HepG2 (cell line): ENCODE data around the gene VASN. TPM values are rescaled to one million over a fixed set of nuclear protein-coding genes. Genes with fewer than 3 reads are reported as not detected.

Experiments
- JUN ChIP-seq: sonication (generic); formaldehyde crosslinking; IDR thresholded peaks from 2 replicates; pipeline ENCODE4 v1.4.0; 2020; ENCODE audit warnings: mild to moderate bottlenecking, missing genetic modification reagents
- NFIB ChIP-seq: sonication (generic); formaldehyde crosslinking; IDR thresholded peaks from 2 replicates; pipeline ENCODE4 v1.9.0; 2021; ENCODE audit warnings: missing genetic modification reagents, mild to moderate bottlenecking, borderline replicate concordance
- NKX3-1 ChIP-seq: sonication (generic); formaldehyde crosslinking; IDR thresholded peaks from 2 replicates; pipeline ENCODE4 v1.5.0; 2020; ENCODE audit warnings: missing genetic modification reagents
- PHF21A ChIP-seq: sonication (generic); formaldehyde crosslinking; IDR thresholded peaks from 2 replicates; pipeline ENCODE4 v1.5.0; 2020; ENCODE audit warnings: mild to moderate bottlenecking, missing genetic modification reagents
- PHF5A ChIP-seq: IDR thresholded peaks from one replicate; pipeline ENCODE4 v1.6.1; 2018; ENCODE audit warnings: low read depth, missing genetic modification reagents; ENCODE audit not compliant: unreplicated experiment
- RARA ChIP-seq: IDR thresholded peaks from 2 replicates; pipeline ENCODE4 v1.6.1; 2016; ENCODE audit warnings: missing genetic modification reagents, missing compliant biosample characterization
- SALL2 ChIP-seq: sonication (generic); formaldehyde crosslinking; IDR thresholded peaks from 2 replicates; pipeline ENCODE4 v1.8.1; 2023; ENCODE audit warnings: mild to moderate bottlenecking, missing genetic modification reagents, inconsistent platforms
- YEATS4 ChIP-seq: sonication (generic); formaldehyde crosslinking; IDR thresholded peaks from 2 replicates; pipeline ENCODE4 v1.4.0; 2020; ENCODE audit warnings: missing genetic modification reagents, borderline replicate concordance
- ZNF160 ChIP-seq: sonication (generic); formaldehyde crosslinking; IDR thresholded peaks from 2 replicates; pipeline ENCODE4 v1.8.0; 2022; ENCODE audit warnings: mild to moderate bottlenecking, inconsistent platforms, missing genetic modification reagents
- ZNF232 ChIP-seq: sonication (generic); formaldehyde crosslinking; IDR thresholded peaks from 2 replicates; pipeline ENCODE4 v1.4.0; 2020; ENCODE audit warnings: missing genetic modification reagents, borderline replicate concordance
- ZNF329 ChIP-seq: sonication (generic); formaldehyde crosslinking; IDR thresholded peaks from 2 replicates; pipeline ENCODE4 v1.9.0; 2021; ENCODE audit warnings: low read depth, mild to moderate bottlenecking, missing genetic modification reagents
- ZNF343 ChIP-seq: sonication (generic); formaldehyde crosslinking; IDR thresholded peaks from 2 replicates; pipeline ENCODE4 v1.4.0; 2020; ENCODE audit warnings: mild to moderate bottlenecking, missing genetic modification reagents
- ZNF672 ChIP-seq: sonication (generic); formaldehyde crosslinking; IDR thresholded peaks from 2 replicates; pipeline ENCODE4 v1.8.1; 2022; ENCODE audit warnings: missing genetic modification reagents
- ZNF788 ChIP-seq: sonication (generic); formaldehyde crosslinking; IDR thresholded peaks from 2 replicates; pipeline ENCODE4 v1.5.0; 2020; ENCODE audit warnings: mild to moderate bottlenecking, missing genetic modification reagents, borderline replicate concordance
- ZSCAN20 ChIP-seq: sonication (generic); formaldehyde crosslinking; IDR thresholded peaks from 2 replicates; pipeline ENCODE4 v1.4.0; 2020; ENCODE audit warnings: missing genetic modification reagents, mild to moderate bottlenecking, borderline replicate concordance
- polyA plus RNA-seq, 8 experiments: library from polyadenylated mRNA; depleted of rRNA in 3 of 8; stranded (reverse) in 7 of 8; unstranded in 1 of 8; fragments of >200 nt; fragmentation: Illumina TruSeq in 4 of 8; extraction: Trizol in 4 of 8; gene quantifications; 2 replicates each; pipeline versions ENCODE4 v1.2.1 to v1.2.3, GENCODE V29; 2011 to 2016; ENCODE audit warnings: low read depth in 4 of 8, missing spikeins in 1 of 8, mixed read lengths in 1 of 8; ENCODE audit not compliant: insufficient read depth in 1 of 8
- total RNA-seq, 5 experiments: library from RNA; depleted of rRNA; stranded (reverse); fragments of >200 nt; fragmentation: Illumina TruSeq; extraction: Trizol; gene quantifications; 2 replicates each; pipeline ENCODE4 v1.2.3, GENCODE V29; 2016; ENCODE audit warnings: low read depth in 1 of 5
- TF ChIP-seq, protein P1 (sequence below): IDR thresholded peaks from 2 replicates; pipeline ENCODE4 v1.6.1; 2016; ENCODE audit warnings: low read depth
- TF ChIP-seq, protein P2 (sequence below): IDR thresholded peaks from 2 replicates; pipeline ENCODE4 v1.6.1; 2016; ENCODE audit warnings: mild to moderate bottlenecking, missing biosample characterization, missing genetic modification reagents
- TF ChIP-seq, protein P3 (sequence below): sonication (generic); formaldehyde crosslinking; IDR thresholded peaks from 2 replicates; pipeline ENCODE4 v1.4.0; 2020; ENCODE audit warnings: low read depth, mild to moderate bottlenecking, missing genetic modification reagents
- TF ChIP-seq, protein P4 (sequence below): sonication (generic); formaldehyde crosslinking; conservative IDR thresholded peaks from 2 replicates; pipeline ENCODE4 v1.4.0; 2020; ENCODE audit warnings: missing genetic modification reagents
- TF ChIP-seq, protein P5 (sequence below): sonication (generic); formaldehyde crosslinking; IDR thresholded peaks from 2 replicates; pipeline ENCODE4 v1.5.0; 2020; ENCODE audit warnings: mild to moderate bottlenecking, missing genetic modification reagents

The VASN gene
- total and polyA plus RNA-seq, 2 of the 13 experiments (the other 11 are each of a cell fraction or from before 2014, with no cell fraction given), result 8.4 to 18.2 TPM

DNA sequence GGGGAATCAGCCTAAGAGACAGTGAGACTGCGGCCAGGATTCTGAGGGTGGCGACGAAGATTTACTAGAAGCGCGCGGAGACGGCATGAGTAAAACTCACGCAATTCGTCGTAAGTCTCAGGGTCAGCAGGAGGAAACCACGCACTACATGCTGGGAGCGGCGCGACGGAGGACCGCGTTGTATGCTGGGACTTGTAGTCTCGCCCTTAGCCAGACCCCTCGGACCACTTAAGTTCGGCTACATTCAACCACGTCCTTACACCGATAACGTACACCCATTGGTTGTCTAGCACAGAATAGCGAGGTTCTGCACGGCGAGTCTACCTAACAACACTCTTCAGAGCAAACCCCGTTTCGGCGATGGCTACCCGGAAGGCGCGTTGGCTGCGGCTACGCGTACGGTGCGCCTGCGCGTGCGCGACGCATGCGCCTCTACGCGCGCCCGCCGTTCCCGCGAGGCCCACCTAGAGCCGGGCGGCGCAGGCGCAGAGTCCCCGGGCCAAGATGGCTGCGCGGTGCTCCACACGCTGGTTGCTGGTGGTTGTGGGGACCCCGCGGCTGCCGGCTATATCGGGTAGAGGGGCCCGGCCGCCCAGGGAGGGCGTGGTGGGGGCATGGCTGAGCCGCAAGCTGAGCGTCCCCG is 53.9 kb downstream of the VASN start, which contains the start of gene DNAJA3 (continued):
- TF ChIP-seq, protein P1, sequence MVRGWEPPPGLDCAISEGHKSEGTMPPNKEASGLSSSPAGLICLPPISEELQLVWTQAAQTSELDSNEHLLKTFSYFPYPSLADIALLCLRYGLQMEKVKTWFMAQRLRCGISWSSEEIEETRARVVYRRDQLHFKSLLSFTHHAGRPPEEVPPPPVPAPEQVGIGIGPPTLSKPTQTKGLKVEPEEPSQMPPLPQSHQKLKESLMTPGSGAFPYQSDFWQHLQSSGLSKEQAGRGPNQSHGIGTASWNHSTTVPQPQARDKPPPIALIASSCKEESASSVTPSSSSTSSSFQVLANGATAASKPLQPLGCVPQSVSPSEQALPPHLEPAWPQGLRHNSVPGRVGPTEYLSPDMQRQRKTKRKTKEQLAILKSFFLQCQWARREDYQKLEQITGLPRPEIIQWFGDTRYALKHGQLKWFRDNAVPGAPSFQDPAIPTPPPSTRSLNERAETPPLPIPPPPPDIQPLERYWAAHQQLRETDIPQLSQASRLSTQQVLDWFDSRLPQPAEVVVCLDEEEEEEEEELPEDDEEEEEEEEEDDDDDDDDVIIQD (CRISPR knock-in tag), result no peak
- TF ChIP-seq NFIB (CRISPR knock-in tag), result no peak
- no peak for TF ChIP-seq JUN (CRISPR knock-in tag)
- no peak; the same call in 1 of the 2 replicates for TF ChIP-seq NKX3-1 (CRISPR knock-in tag)
- no peak for TF ChIP-seq ZNF329
- peak; percentile 35 for TF ChIP-seq RARA (CRISPR knock-in tag)
- no peak for TF ChIP-seq ZNF160 (CRISPR knock-in tag)
- TF ChIP-seq PHF5A (CRISPR knock-in tag), result no peak
- TF ChIP-seq, protein P2, sequence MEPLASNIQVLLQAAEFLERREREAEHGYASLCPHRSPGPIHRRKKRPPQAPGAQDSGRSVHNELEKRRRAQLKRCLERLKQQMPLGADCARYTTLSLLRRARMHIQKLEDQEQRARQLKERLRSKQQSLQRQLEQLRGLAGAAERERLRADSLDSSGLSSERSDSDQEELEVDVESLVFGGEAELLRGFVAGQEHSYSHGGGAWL, result 0 out of 2 replicates have a peak, but pooled peaks have one; percentile 74
- TF ChIP-seq, protein P3, sequence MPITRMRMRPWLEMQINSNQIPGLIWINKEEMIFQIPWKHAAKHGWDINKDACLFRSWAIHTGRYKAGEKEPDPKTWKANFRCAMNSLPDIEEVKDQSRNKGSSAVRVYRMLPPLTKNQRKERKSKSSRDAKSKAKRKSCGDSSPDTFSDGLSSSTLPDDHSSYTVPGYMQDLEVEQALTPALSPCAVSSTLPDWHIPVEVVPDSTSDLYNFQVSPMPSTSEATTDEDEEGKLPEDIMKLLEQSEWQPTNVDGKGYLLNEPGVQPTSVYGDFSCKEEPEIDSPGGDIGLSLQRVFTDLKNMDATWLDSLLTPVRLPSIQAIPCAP (CRISPR knock-in tag), result 0 out of 2 replicates have a peak, but pooled peaks have one; percentile 43
- TF ChIP-seq YEATS4 (CRISPR knock-in tag), result no peak; the same call in 1 of the 2 replicates
- TF ChIP-seq ZNF788 (CRISPR knock-in tag), result peak; percentile 20; the same call in 1 of the 2 replicates
- no peak for TF ChIP-seq SALL2
- no peak for TF ChIP-seq ZSCAN20 (CRISPR knock-in tag)
- TF ChIP-seq ZNF343 (CRISPR knock-in tag), result no peak; the same call in 1 of the 2 replicates
- TF ChIP-seq, protein P4, sequence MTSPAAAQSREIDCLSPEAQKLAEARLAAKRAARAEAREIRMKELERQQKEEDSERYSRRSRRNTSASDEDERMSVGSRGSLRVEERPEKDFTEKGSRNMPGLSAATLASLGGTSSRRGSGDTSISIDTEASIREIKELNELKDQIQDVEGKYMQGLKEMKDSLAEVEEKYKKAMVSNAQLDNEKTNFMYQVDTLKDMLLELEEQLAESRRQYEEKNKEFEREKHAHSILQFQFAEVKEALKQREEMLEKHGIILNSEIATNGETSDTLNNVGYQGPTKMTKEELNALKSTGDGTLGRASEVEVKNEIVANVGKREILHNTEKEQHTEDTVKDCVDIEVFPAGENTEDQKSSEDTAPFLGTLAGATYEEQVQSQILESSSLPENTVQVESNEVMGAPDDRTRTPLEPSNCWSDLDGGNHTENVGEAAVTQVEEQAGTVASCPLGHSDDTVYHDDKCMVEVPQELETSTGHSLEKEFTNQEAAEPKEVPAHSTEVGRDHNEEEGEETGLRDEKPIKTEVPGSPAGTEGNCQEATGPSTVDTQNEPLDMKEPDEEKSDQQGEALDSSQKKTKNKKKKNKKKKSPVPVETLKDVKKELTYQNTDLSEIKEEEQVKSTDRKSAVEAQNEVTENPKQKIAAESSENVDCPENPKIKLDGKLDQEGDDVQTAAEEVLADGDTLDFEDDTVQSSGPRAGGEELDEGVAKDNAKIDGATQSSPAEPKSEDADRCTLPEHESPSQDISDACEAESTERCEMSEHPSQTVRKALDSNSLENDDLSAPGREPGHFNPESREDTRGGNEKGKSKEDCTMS (CRISPR knock-in tag), result no peak
- TF ChIP-seq ZNF672, result no peak
- TF ChIP-seq, protein P5, sequence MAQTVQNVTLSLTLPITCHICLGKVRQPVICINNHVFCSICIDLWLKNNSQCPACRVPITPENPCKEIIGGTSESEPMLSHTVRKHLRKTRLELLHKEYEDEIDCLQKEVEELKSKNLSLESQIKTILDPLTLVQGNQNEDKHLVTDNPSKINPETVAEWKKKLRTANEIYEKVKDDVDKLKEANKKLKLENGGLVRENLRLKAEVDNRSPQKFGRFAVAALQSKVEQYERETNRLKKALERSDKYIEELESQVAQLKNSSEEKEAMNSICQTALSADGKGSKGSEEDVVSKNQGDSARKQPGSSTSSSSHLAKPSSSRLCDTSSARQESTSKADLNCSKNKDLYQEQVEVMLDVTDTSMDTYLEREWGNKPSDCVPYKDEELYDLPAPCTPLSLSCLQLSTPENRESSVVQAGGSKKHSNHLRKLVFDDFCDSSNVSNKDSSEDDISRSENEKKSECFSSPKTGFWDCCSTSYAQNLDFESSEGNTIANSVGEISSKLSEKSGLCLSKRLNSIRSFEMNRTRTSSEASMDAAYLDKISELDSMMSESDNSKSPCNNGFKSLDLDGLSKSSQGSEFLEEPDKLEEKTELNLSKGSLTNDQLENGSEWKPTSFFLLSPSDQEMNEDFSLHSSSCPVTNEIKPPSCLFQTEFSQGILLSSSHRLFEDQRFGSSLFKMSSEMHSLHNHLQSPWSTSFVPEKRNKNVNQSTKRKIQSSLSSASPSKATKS, result 0 out of 2 replicates have a peak, but pooled peaks have one; percentile 29
- peak; percentile 38; the same call in 1 of the 2 replicates for TF ChIP-seq PHF21A (CRISPR knock-in tag)
- TF ChIP-seq ZNF232 (CRISPR knock-in tag), result 0 out of 2 replicates have a peak, but pooled peaks have one; percentile 12
